H1 (cell line): ENCODE measurements around the gene ZNF831. TPM values are rescaled to one million over a fixed set of nuclear protein-coding genes. Genes with fewer than 3 reads are reported as not detected.

Experiments used
- CTCF ChIA-PET: fragments of 300-600 bp; sonication (Branson Sonifier 250); formaldehyde crosslinking; loops from one replicate; lab custom pipeline; 2021; ENCODE audit not compliant: partially characterized antibody; lab: Charles Lee
- POLR2A ChIA-PET: fragments of 300-600 bp; sonication (Branson Sonifier 250); formaldehyde crosslinking; loops from one replicate; lab custom pipeline; 2021; ENCODE audit warnings: inconsistent platforms; ENCODE audit not compliant: partially characterized antibody; lab: Charles Lee
- DNase-seq, 2 experiments: peaks; one replicate each; pipeline versions ENCODE4 v3.0.0 to v3.0.0-alpha.2; 2010 to 2022; ENCODE audit warnings: low spot score in 2 of 2, low read depth in 1 of 2, mixed read lengths in 1 of 2
- FAIRE-seq: peaks from 2 replicates; lab custom pipeline; 2011; peaks lifted over from hg19 to GRCh38; lab: Jason Lieb, UNC
- H2AFZ ChIP-seq: 2 replicates; pipeline ENCODE4 v1.8.1; 2012; ENCODE audit warnings: low read length, inconsistent platforms
- H2AK5ac ChIP-seq: 2 replicates; pipeline ENCODE4 v1.6.1; 2013; ENCODE audit warnings: low read depth, low read length
- H2BK120ac ChIP-seq: replicated peaks from 2 replicates; pipeline ENCODE3; 2013; ENCODE audit warnings: low read depth, low read length, inconsistent platforms
- H2BK12ac ChIP-seq: 2 replicates; pipeline ENCODE4 v1.6.1; 2013; ENCODE audit warnings: low read depth, low read length
- H2BK15ac ChIP-seq: 2 replicates; pipeline ENCODE4 v1.6.1; 2013; ENCODE audit warnings: low read length
- H2BK20ac ChIP-seq: 2 replicates; pipeline ENCODE4 v1.6.1; 2013; ENCODE audit warnings: low read length
- H2BK5ac ChIP-seq: 2 replicates; pipeline ENCODE4 v1.6.1; 2013; ENCODE audit warnings: low read depth, low read length
- H3K14ac ChIP-seq: 2 replicates; pipeline ENCODE4 v1.6.1; 2013; ENCODE audit warnings: inconsistent platforms; ENCODE audit not compliant: insufficient read length
- H3K18ac ChIP-seq: 2 replicates; pipeline ENCODE4 v1.6.1; 2013; ENCODE audit warnings: low read length; ENCODE audit errors: extremely low read depth
- H3K23ac ChIP-seq: 2 replicates; pipeline ENCODE4 v1.6.1; 2013; ENCODE audit warnings: inconsistent platforms; ENCODE audit not compliant: insufficient read length
- H3K23me2 ChIP-seq: 2 replicates; pipeline ENCODE4 v1.6.1; 2013; ENCODE audit warnings: low read depth, low read length
- H3K27ac ChIP-seq: 2 replicates; pipeline ENCODE4 v1.6.1; 2011; ENCODE audit warnings: low read depth, low read length, inconsistent platforms
- H3K27me3 ChIP-seq, 4 experiments: replicated peaks in 1 of 4; 1 replicate in 1 of 4; 2 replicates in 3 of 4; pipeline versions ENCODE4 v1.6.1 to v1.8.1; 2011 to 2013; ENCODE audit warnings: low read length in 3 of 4, mild to moderate bottlenecking in 3 of 4, inconsistent platforms in 2 of 4, mixed read lengths in 2 of 4, moderate library complexity in 1 of 4; ENCODE audit not compliant: control insufficient read depth in 3 of 4, insufficient read depth in 3 of 4; ENCODE audit errors: extremely low read depth in 1 of 4
- H3K36me3 ChIP-seq, 4 experiments: 2 replicates each; pipeline versions ENCODE4 v1.6.1 to v1.8.1; 2011 to 2013; ENCODE audit warnings: mild to moderate bottlenecking in 4 of 4, low read length in 3 of 4, moderate library complexity in 2 of 4, control low read depth in 1 of 4, inconsistent platforms in 1 of 4; ENCODE audit not compliant: insufficient read depth in 4 of 4, control insufficient read depth in 2 of 4
- H3K4ac ChIP-seq: replicated peaks from 2 replicates; pipeline ENCODE3; 2013; ENCODE audit warnings: low read length, low read depth, mixed read lengths, inconsistent platforms; ENCODE audit not compliant: insufficient read length
- H3K4me1 ChIP-seq, 4 experiments: replicated peaks in 1 of 4; 1 replicate in 1 of 4; 2 replicates in 3 of 4; pipeline versions ENCODE4 v1.6.1 to v1.8.1; 2011 to 2013; ENCODE audit warnings: low read length in 3 of 4, inconsistent platforms in 2 of 4, mixed read lengths in 1 of 4; ENCODE audit not compliant: insufficient read depth in 4 of 4, control insufficient read depth in 3 of 4
- H3K4me2 ChIP-seq, 2 experiments: 2 replicates each; pipeline versions ENCODE4 v1.6.1 to v1.8.1; 2011 to 2013; ENCODE audit warnings: low read depth in 2 of 2, low read length in 2 of 2, control low read depth in 1 of 2, inconsistent platforms in 1 of 2, mild to moderate bottlenecking in 1 of 2; ENCODE audit not compliant: insufficient read depth in 1 of 2
- H3K4me3 ChIP-seq, 4 experiments: fragments of 200-600, 300-600 bp in 1 of 4; sonication (generic), shearing (Covaris generic), sonication (Bioruptor Twin) in 1 of 4; 2 replicates each; pipeline versions ENCODE4 v1.5.1 to v1.8.1; 2011 to 2016; ENCODE audit warnings: low read length in 4 of 4, low read depth in 3 of 4, control low read depth in 2 of 4, inconsistent platforms in 2 of 4, mild to moderate bottlenecking in 2 of 4, mixed read lengths in 1 of 4, moderate library complexity in 1 of 4; ENCODE audit not compliant: insufficient read depth in 2 of 4; ENCODE audit errors: extremely low read depth in 1 of 4
- H3K56ac ChIP-seq: replicated peaks from 2 replicates; pipeline ENCODE3; 2013; ENCODE audit warnings: low read depth, mild to moderate bottlenecking, mixed read lengths, low read length, inconsistent platforms; ENCODE audit not compliant: insufficient read length
- H3K79me1 ChIP-seq: 2 replicates; pipeline ENCODE4 v1.6.1; 2013; ENCODE audit warnings: low read depth, low read length, control low read depth
- H3K79me2 ChIP-seq, 2 experiments: 2 replicates each; pipeline versions ENCODE4 v1.6.1 to v1.8.1; 2012 to 2013; ENCODE audit warnings: low read length in 2 of 2, mild to moderate bottlenecking in 2 of 2, inconsistent platforms in 1 of 2; ENCODE audit not compliant: insufficient read depth in 2 of 2, control insufficient read depth in 1 of 2
- H3K9ac ChIP-seq, 4 experiments: replicated peaks in 1 of 4; 1 replicate in 1 of 4; 2 replicates in 3 of 4; pipeline versions ENCODE4 v1.6.1 to v1.8.1; 2011 to 2013; ENCODE audit warnings: low read depth in 3 of 4, low read length in 3 of 4, control low read depth in 2 of 4, mild to moderate bottlenecking in 2 of 4, moderate library complexity in 2 of 4, inconsistent platforms in 1 of 4; ENCODE audit errors: extremely low read depth in 1 of 4
- H3K9me3 ChIP-seq, 2 experiments: 2 replicates each; pipeline versions ENCODE4 v1.6.1 to v1.8.1; 2012 to 2013; ENCODE audit warnings: mild to moderate bottlenecking in 2 of 2, moderate library complexity in 2 of 2, control low read depth in 1 of 2, inconsistent platforms in 1 of 2, low read depth in 1 of 2, low read length in 1 of 2, mixed read lengths in 1 of 2; ENCODE audit not compliant: insufficient read depth in 2 of 2
- H4K20me1 ChIP-seq, 2 experiments: replicated peaks in 1 of 2; 2 replicates each; pipeline versions ENCODE3 to v1.8.1; 2011 to 2013; ENCODE audit warnings: inconsistent platforms in 2 of 2, low read length in 2 of 2, mild to moderate bottlenecking in 1 of 2; ENCODE audit not compliant: insufficient read depth in 2 of 2, control insufficient read depth in 1 of 2
- H4K5ac ChIP-seq: 2 replicates; pipeline ENCODE4 v1.6.1; 2013; ENCODE audit warnings: low read length, low read depth, mixed read lengths, inconsistent platforms; ENCODE audit not compliant: insufficient read length
- H4K8ac ChIP-seq: 2 replicates; pipeline ENCODE4 v1.8.0; 2013; ENCODE audit warnings: mild to moderate bottlenecking, moderate library complexity, low read length, inconsistent platforms; ENCODE audit not compliant: insufficient read depth; ENCODE audit errors: extremely low read depth
- H4K91ac ChIP-seq: replicated peaks from 2 replicates; pipeline ENCODE3; 2013; ENCODE audit warnings: low read length, mixed read lengths, inconsistent platforms; ENCODE audit not compliant: insufficient read length
- CBX5 ChIP-seq: fragments of 300-800, 300-1000 bp; sonication (generic); IDR thresholded peaks from 2 replicates; pipeline ENCODE4 v1.7.1; 2016; ENCODE audit warnings: antibody characterized with exemption, low read length, low read depth
- CEBPB ChIP-seq: IDR thresholded peaks from 2 replicates; pipeline ENCODE4 v1.6.1; 2012; ENCODE audit warnings: low read depth, low read length
- KDM4A ChIP-seq: IDR thresholded peaks from one replicate; pipeline ENCODE4 v1.7.1; 2012; ENCODE audit warnings: low read depth, mild to moderate bottlenecking, moderate library complexity, low read length, inconsistent platforms; ENCODE audit not compliant: severe bottlenecking
- PHF8 ChIP-seq: fragments of 200-600 bp; sonication (generic); conservative IDR thresholded peaks from 2 replicates; pipeline ENCODE4 v1.7.1; 2012; ENCODE audit warnings: low read depth, mild to moderate bottlenecking, inconsistent platforms, low read length, moderate library complexity
- RAD21 ChIP-seq, 2 experiments: IDR thresholded peaks in 1 of 2; conservative IDR thresholded peaks in 1 of 2; 2 replicates each; pipeline ENCODE4 v1.6.1; 2011; ENCODE audit warnings: low read depth in 2 of 2, low read length in 2 of 2, improper control_type of control experiment in 1 of 2, inconsistent platforms in 1 of 2, mild to moderate bottlenecking in 1 of 2, moderate library complexity in 1 of 2
- YY1 ChIP-seq: IDR thresholded peaks from 2 replicates; pipeline ENCODE4 v1.6.1; 2011; ENCODE audit warnings: low read depth, mild to moderate bottlenecking, low read length
- WGBS, 2 experiments: shearing (Covaris generic) in 1 of 2; methylation state at CpG; one replicate each; pipeline versions ENCODE4 v1.1.6 to v1.1.7; 2013 to 2015; ENCODE audit warnings: low lambda C conversion rate in 2 of 2, mixed read lengths in 2 of 2, inconsistent platforms in 1 of 2, low coverage in 1 of 2, missing lambda C conversion rate in 1 of 2; ENCODE audit not compliant: insufficient replicate concordance in 2 of 2, insufficient coverage in 1 of 2, insufficient read length in 1 of 2; ENCODE audit errors: extremely low coverage in 1 of 2, missing lambda C conversion rate in 1 of 2; 5-methylcytosine and 5-hydroxymethylcytosine counted together
- polyA plus RNA-seq, 7 experiments: library from polyadenylated mRNA; depleted of rRNA in 3 of 7; stranded (reverse) in 5 of 7; unstranded in 2 of 7; fragments of >200 nt in 5 of 7; fragments of 200-250 nt in 2 of 7; gene quantifications; 1 replicate in 5 of 7; 2 replicates in 1 of 7; 4 replicates in 1 of 7; pipeline versions ENCODE4 v1.2.1 to v1.2.3, GENCODE V29; 2011 to 2013; ENCODE audit warnings: missing spikeins in 2 of 7, mixed read lengths in 2 of 7
- total RNA-seq: library from RNA; stranded (reverse); fragmentation: NEBNext Ultra II Directional; extraction: Animal tissue kit (Norgen Biotek cat#: 25700); gene quantifications from 2 replicates; pipeline ENCODE4 v1.2.1, GENCODE V29; 2021
- TF ChIP-seq, protein P1 (sequence below), 3 experiments: IDR thresholded peaks; 1 replicate in 2 of 3; 2 replicates in 1 of 3; pipeline versions ENCODE4 v1.5.1 to v1.6.1; 2011; ENCODE audit warnings: low read length in 3 of 3, mild to moderate bottlenecking in 3 of 3, inconsistent platforms in 2 of 3, low read depth in 1 of 3, moderate library complexity in 1 of 3; ENCODE audit not compliant: insufficient read depth in 1 of 3; ENCODE audit errors: control extremely low read depth in 1 of 3

ZNF831 gene
- total and polyA plus RNA-seq, 2 of the 8 experiments (the other 6 are each of a cell fraction or from before 2014, with no cell fraction given) = not detected

DNA sequence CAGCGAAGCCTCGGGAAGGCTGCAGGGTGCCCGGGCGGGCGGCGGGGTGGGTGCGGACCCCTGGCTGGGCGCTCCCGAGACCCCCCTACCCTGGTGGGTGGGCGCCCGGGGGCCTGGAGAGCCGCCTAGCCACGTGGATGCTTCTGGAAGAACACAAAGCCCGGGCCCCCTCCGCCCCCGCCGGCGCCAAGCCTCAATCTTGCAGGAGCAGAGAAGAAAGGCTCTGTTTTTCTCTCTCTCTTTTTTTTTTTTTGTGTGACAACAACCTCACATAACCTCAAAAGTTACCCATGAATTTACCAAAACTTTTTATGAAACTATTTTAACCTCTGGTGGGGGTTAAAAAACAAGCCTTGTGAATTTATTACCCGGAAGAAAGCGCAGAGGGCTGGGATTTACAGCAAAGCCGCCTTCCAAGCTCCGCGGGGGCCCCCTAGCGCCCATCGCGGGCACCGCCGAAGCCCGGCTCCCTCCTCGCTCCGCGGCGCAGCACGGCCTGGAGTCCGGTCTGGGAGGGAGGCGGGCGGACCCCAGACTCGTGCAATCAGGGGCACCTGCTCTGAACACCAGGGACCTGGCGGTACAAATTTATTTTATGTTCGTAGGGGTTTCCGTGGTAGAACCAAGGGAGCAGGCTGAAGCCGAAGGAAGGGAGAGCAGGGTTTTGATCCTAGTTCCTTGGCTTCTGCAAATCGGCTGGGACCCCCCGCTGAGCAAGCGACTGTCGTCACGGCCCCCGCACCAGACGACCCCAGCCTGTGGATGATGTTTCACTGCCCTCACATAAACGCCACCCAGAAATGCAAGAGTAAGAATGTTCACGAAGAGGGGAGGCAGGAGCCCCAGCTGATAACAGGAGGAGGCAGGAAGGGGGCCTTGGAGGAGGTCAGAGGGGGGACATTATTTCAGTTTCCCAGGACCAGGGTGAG lies 58.9 kb downstream of the ZNF831 start:
- peaks cover 3 to 22% (median 20%) of the 10 kb centered on the region in 4 experiments for H3K27me3 ChIP-seq
- H2BK120ac ChIP-seq = no peak overlapping the region
- H3K56ac ChIP-seq = no peak overlapping the region
- H3K4me1 ChIP-seq = peaks cover 2 to 6% (median 4%) of the 10 kb centered on the region in 4 experiments
- H4K91ac ChIP-seq = peak overlapping the region; percentile 15
- FAIRE-seq = no peak
- no peaks in the 10 kb centered on the region for H3K36me3 ChIP-seq
- peak overlapping the region; percentile 37 to 70 (median 50); a peak in 6 of 8 replicates for H3K4me3 ChIP-seq
- peak; percentile 53 to 97 for DNase-seq
- no peak overlapping the region; the same call in 1 of the 2 replicates for H3K18ac ChIP-seq
- H4K5ac ChIP-seq = no peak overlapping the region
- H2BK5ac ChIP-seq = no peak overlapping the region
- no peaks in the 10 kb centered on the region for H3K79me1 ChIP-seq
- H3K27ac ChIP-seq = no peak overlapping the region
- ChIA-PET CTCF (interaction anchor here (0.6 to 5.0 kb wide), 41 partner anchors 9 to 741 kb away, joined by 3 to 41 read pairs (median 4); partner anchors contain the start of gene GNAS), POLR2A (interaction anchor here (0.7 kb wide), 1 partner anchor 128 kb away, joined by 3 read pairs; no protein-coding TSS in a partner anchor)
- no peak overlapping the region; a peak in 3 of 7 replicates for H3K9ac ChIP-seq
- 0 out of 2 replicates have a peak overlapping the region, but pooled peaks have one; percentile 46 for H2BK15ac ChIP-seq
- no peak overlapping the region for H2AK5ac ChIP-seq
- peak overlapping the region; percentile 65 for H2AFZ ChIP-seq
- H4K20me1 ChIP-seq = no peaks in the 10 kb centered on the region
- no peak overlapping the region for H3K14ac ChIP-seq
- H3K4ac ChIP-seq = peak overlapping the region; percentile 15
- peak overlapping the region; percentile 71 to 92 for H3K4me2 ChIP-seq
- no peak overlapping the region for H2BK20ac ChIP-seq
- H2BK12ac ChIP-seq = 0 out of 2 replicates have a peak overlapping the region, but pooled peaks have one; percentile 5
- no peak overlapping the region for H3K23ac ChIP-seq
- peaks cover 8% of the 10 kb centered on the region; the same call in 1 of the 2 replicates for H3K23me2 ChIP-seq
- no peaks in the 10 kb centered on the region for H3K9me3 ChIP-seq
- 10% methylated on average over 33 of the region's 51 CpGs; no CpG with 5 or more reads in 1 of the 2 experiments for WGBS, 2 experiments
- H3K79me2 ChIP-seq = no peaks in the 10 kb centered on the region
- 0 out of 2 replicates have a peak overlapping the region, but pooled peaks have one; percentile 45 for H4K8ac ChIP-seq
- TF ChIP-seq KDM4A (peak; percentile 69), RAD21 (IDR thresholded peaks at IDR 0.05 in 1 of 2, conservative IDR thresholded peaks at IDR 0.05 in 1 of 2; ENCODE audit: low read depth in 2 of 2, low read length in 2 of 2) (peak; percentile 84 to 87), CEBPB (0 out of 2 replicates have a peak, but pooled peaks have one; percentile 4), YY1 (no peak), CBX5 (no peak), PHF8 (peak; percentile 32; the same call in 1 of the 2 replicates)
- TF ChIP-seq, protein P1, sequence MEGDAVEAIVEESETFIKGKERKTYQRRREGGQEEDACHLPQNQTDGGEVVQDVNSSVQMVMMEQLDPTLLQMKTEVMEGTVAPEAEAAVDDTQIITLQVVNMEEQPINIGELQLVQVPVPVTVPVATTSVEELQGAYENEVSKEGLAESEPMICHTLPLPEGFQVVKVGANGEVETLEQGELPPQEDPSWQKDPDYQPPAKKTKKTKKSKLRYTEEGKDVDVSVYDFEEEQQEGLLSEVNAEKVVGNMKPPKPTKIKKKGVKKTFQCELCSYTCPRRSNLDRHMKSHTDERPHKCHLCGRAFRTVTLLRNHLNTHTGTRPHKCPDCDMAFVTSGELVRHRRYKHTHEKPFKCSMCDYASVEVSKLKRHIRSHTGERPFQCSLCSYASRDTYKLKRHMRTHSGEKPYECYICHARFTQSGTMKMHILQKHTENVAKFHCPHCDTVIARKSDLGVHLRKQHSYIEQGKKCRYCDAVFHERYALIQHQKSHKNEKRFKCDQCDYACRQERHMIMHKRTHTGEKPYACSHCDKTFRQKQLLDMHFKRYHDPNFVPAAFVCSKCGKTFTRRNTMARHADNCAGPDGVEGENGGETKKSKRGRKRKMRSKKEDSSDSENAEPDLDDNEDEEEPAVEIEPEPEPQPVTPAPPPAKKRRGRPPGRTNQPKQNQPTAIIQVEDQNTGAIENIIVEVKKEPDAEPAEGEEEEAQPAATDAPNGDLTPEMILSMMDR (IDR thresholded peaks at IDR 0.05; ENCODE audit: control extremely low read depth in 1 of 3, insufficient read depth in 1 of 3, low read depth in 1 of 3, low read length in 3 of 3) = peak; percentile 74 to 81 (median 79)
